SK-N-SH (cell line): ENCODE data around the gene VGLL4. TPM values are rescaled to one million over a fixed set of nuclear protein-coding genes. Genes with fewer than 3 reads are reported as not detected.

Experiments used
- CTCF ChIA-PET: fragments of 300-600, 350-600 bp; formaldehyde crosslinking; extraction: SDS; loops from one replicate; lab custom pipeline; 2021; lab: Yijun Ruan, JAX
- POLR2A ChIA-PET: fragments of 350-600 bp; sonication (Branson Sonifier 250); formaldehyde crosslinking; extraction: SDS; loops from one replicate; lab custom pipeline; 2020; ENCODE audit warnings: antibody characterized with exemption, inconsistent platforms; lab: Yijun Ruan, JAX
- DNase-seq: peaks from one replicate; pipeline ENCODE4 v3.0.0; 2012
- H2AFZ ChIP-seq: fragments of 200-600 bp; sonication (generic); 2 replicates; pipeline ENCODE4 v1.8.1; 2016; ENCODE audit warnings: antibody characterized with exemption, mild to moderate bottlenecking, low read depth
- H3F3A ChIP-seq: fragments of 200-600 bp; sonication (generic); replicated peaks from 2 replicates; pipeline ENCODE3; 2016; ENCODE audit warnings: antibody characterized with exemption, mild to moderate bottlenecking; ENCODE audit not compliant: insufficient read depth
- H3K27ac ChIP-seq, 2 experiments: fragments of 200-500 bp in 1 of 2; fragments of 200-600 bp in 1 of 2; sonication (Bioruptor generic) in 1 of 2; sonication (generic), shearing (Covaris generic) in 1 of 2; 2 replicates each; pipeline versions ENCODE4 v1.5.1 to v1.6.1; 2014 to 2016; ENCODE audit warnings: low read depth in 2 of 2, inconsistent platforms in 1 of 2, low read length in 1 of 2, mild to moderate bottlenecking in 1 of 2, mixed read lengths in 1 of 2
- H3K27me3 ChIP-seq: fragments of 200-600 bp; sonication (generic), shearing (Covaris generic); 2 replicates; pipeline ENCODE4 v1.6.1; 2016; ENCODE audit warnings: mixed run types; ENCODE audit not compliant: insufficient read depth
- H3K36me3 ChIP-seq, 2 experiments: fragments of 200-500 bp in 1 of 2; fragments of 200-600 bp in 1 of 2; sonication (Bioruptor generic) in 1 of 2; sonication (generic) in 1 of 2; replicated peaks in 1 of 2; 2 replicates each; pipeline versions ENCODE3 to v1.5.1; 2014 to 2016; ENCODE audit warnings: low read length in 1 of 2, mild to moderate bottlenecking in 1 of 2; ENCODE audit not compliant: insufficient read depth in 2 of 2, control insufficient read depth in 1 of 2
- H3K4me1 ChIP-seq, 2 experiments: fragments of 200-500 bp in 1 of 2; fragments of 200-600 bp in 1 of 2; sonication (Bioruptor generic) in 1 of 2; sonication (generic), shearing (Covaris generic) in 1 of 2; 2 replicates each; pipeline versions ENCODE4 v1.5.1 to v1.6.1; 2014 to 2016; ENCODE audit warnings: low read depth in 1 of 2, low read length in 1 of 2, mixed run types in 1 of 2; ENCODE audit not compliant: insufficient read depth in 2 of 2, control insufficient read depth in 1 of 2
- H3K4me2 ChIP-seq: fragments of 200-600 bp; sonication (generic), shearing (Covaris generic); 2 replicates; pipeline ENCODE4 v1.6.1; 2017; ENCODE audit warnings: mixed run types
- H3K4me3 ChIP-seq, 2 experiments: fragments of 200-500 bp in 1 of 2; fragments of 200-600 bp in 1 of 2; sonication (Bioruptor generic) in 1 of 2; sonication (generic), shearing (Covaris generic) in 1 of 2; 2 replicates each; pipeline versions ENCODE4 v1.5.1 to v1.8.1; 2014 to 2016; ENCODE audit warnings: low read depth in 2 of 2, inconsistent platforms in 1 of 2, low read length in 1 of 2, mild to moderate bottlenecking in 1 of 2, mixed read lengths in 1 of 2, moderate library complexity in 1 of 2
- H3K79me2 ChIP-seq: fragments of 200-600 bp; sonication (generic); 2 replicates; pipeline ENCODE4 v1.8.1; 2017; ENCODE audit warnings: mild to moderate bottlenecking; ENCODE audit not compliant: insufficient read depth
- H3K9ac ChIP-seq: fragments of 200-600 bp; sonication (generic); 2 replicates; pipeline ENCODE4 v1.6.1; 2017; ENCODE audit warnings: mixed run types
- H3K9me2 ChIP-seq: fragments of 200-600 bp; sonication (generic); 2 replicates; pipeline ENCODE4 v1.6.1; 2017; ENCODE audit warnings: mixed run types
- H3K9me3 ChIP-seq: fragments of 200-600 bp; sonication (generic); 2 replicates; pipeline ENCODE4 v1.6.1; 2017; ENCODE audit warnings: mixed run types, mild to moderate bottlenecking, moderate library complexity
- H4K20me1 ChIP-seq: fragments of 200-600 bp; sonication (generic); 2 replicates; pipeline ENCODE4 v1.6.1; 2017; ENCODE audit warnings: mild to moderate bottlenecking, mixed run types; ENCODE audit not compliant: insufficient read depth
- ELF1 ChIP-seq: IDR thresholded peaks from 2 replicates; pipeline ENCODE4 v1.4.0; 2012
- EZH2phosphoT487 ChIP-seq: fragments of 200-600 bp; sonication (generic); IDR thresholded peaks from 2 replicates; pipeline ENCODE4 v1.6.1; 2017; ENCODE audit warnings: low read depth, mixed run types, mild to moderate bottlenecking, antibody characterized with exemption, moderate library complexity, borderline replicate concordance
- FOSL2 ChIP-seq: IDR thresholded peaks from 2 replicates; pipeline ENCODE4 v1.4.0; 2012; ENCODE audit warnings: low read depth, mild to moderate bottlenecking, moderate library complexity, borderline replicate concordance
- FOXJ3 ChIP-seq: sonication (generic); formaldehyde crosslinking; IDR thresholded peaks from 2 replicates; pipeline ENCODE4 v1.5.1; 2020; ENCODE audit warnings: mild to moderate bottlenecking, missing genetic modification reagents
- JUND ChIP-seq: IDR thresholded peaks from 2 replicates; pipeline ENCODE4 v1.4.0; 2012
- RAD21 ChIP-seq: IDR thresholded peaks from 2 replicates; pipeline ENCODE4 v1.6.1; 2012; ENCODE audit warnings: mild to moderate bottlenecking, low read length
- RCOR1 ChIP-seq: fragments of 150-350 bp; IDR thresholded peaks from 2 replicates; pipeline ENCODE4 v1.6.1; 2017; ENCODE audit warnings: antibody characterized with exemption, low read length
- SIN3A ChIP-seq: IDR thresholded peaks from 2 replicates; pipeline ENCODE4 v1.6.1; 2012; ENCODE audit warnings: low read depth, mild to moderate bottlenecking, low read length, moderate library complexity, borderline replicate concordance
- SMC3 ChIP-seq: IDR thresholded peaks from 2 replicates; pipeline ENCODE4 v1.6.1; 2012; ENCODE audit warnings: low read depth, low read length, improper control_type of control experiment
- TAF1 ChIP-seq: IDR thresholded peaks from 2 replicates; pipeline ENCODE4 v1.6.1; 2012; ENCODE audit warnings: low read depth, mild to moderate bottlenecking, low read length, moderate library complexity, borderline replicate concordance
- TCF12 ChIP-seq: IDR thresholded peaks from 2 replicates; pipeline ENCODE4 v1.4.0; 2012
- WGBS: methylation state at CpG from one replicate; pipeline ENCODE4 v1.1.6; 2017; ENCODE audit warnings: low lambda C conversion rate; 5-methylcytosine and 5-hydroxymethylcytosine counted together
- polyA plus RNA-seq, 3 experiments: library from polyadenylated mRNA; depleted of rRNA; stranded (reverse); fragments of >200 nt; gene quantifications; 2 replicates each; pipeline ENCODE4 v1.2.3, GENCODE V29; 2012
- TF ChIP-seq, protein P1 (sequence below): fragments of 150-350 bp; IDR thresholded peaks from 2 replicates; pipeline ENCODE4 v1.6.1; 2017; ENCODE audit warnings: antibody characterized with exemption, low read length, low read depth, borderline replicate concordance
- TF ChIP-seq, protein P2 (sequence below): IDR thresholded peaks from 2 replicates; pipeline ENCODE4 v1.4.0; 2012; ENCODE audit warnings: low read depth, borderline replicate concordance
- TF ChIP-seq, protein P3 (sequence below): IDR thresholded peaks from 2 replicates; pipeline ENCODE4 v1.6.1; 2012; ENCODE audit warnings: mild to moderate bottlenecking, low read depth, low read length, moderate library complexity
- TF ChIP-seq, protein P4 (sequence below): fragments of 150-350 bp; IDR thresholded peaks from 2 replicates; pipeline ENCODE4 v1.6.1; 2016; ENCODE audit warnings: mild to moderate bottlenecking, low read depth, low read length

VGLL4 gene
- polyA plus RNA-seq, 1 of the 3 experiments (the other 2 are of a cell fraction) = 48.9 TPM

DNA sequence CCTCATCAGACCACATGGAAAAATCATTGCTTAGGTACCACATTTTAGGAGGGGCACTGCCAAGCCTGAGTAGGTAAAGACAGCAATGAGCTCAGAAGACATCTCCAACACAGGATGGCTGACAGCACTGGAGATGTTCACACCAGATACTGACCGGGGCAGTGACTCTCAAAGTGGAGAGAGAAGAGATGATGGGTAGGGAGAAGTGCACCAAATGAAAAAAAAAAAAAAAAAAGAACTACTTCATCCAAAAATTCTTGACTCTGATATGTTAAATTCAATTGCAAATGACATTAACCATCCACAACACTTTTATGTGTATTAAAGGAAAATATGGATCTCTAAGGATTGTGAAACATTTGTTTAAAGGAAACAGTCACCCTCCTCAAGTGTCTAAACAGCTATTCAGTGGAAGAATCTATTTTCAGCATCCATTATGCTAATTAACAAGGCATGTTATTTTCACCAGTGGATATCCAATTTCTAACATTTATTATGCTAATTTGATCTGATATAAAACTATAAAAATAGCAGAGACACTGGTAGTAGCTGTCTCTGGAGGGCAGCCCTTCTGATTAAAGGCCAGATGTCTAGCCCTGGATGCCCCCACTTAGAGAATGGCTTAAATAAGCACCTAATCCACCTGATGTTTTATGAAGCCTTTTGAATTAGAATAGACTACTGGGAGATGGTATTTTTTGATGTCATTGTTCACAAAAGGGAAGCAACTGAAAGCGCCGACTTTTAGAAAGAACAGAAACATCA is 48.2 kb upstream of the VGLL4 start:
- H3K9me2 ChIP-seq = no peaks in the 10 kb centered on the region
- H3F3A ChIP-seq = peaks cover 4% of the 10 kb centered on the region
- ChIA-PET CTCF (interaction anchor here (1.2 kb wide), 2 partner anchors 8 to 9 kb away, joined by 3 read pairs; no protein-coding TSS in a partner anchor), POLR2A (interaction anchor here (0.7 kb wide), 1 partner anchor 155 kb away, joined by 3 read pairs; the partner anchor contains the start of gene TAMM41)
- H3K27ac ChIP-seq = no peak overlapping the region
- H3K9ac ChIP-seq = no peak overlapping the region
- H4K20me1 ChIP-seq = peaks cover 4% of the 10 kb centered on the region; the same call in 1 of the 2 replicates
- no peak overlapping the region for H2AFZ ChIP-seq
- H3K79me2 ChIP-seq = peaks cover 18% of the 10 kb centered on the region; the same call in 1 of the 2 replicates
- peak; percentile 46 for DNase-seq
- WGBS = 84% methylated on average over 3 of the region's 3 CpGs
- H3K36me3 ChIP-seq = peaks cover 0 to 10% of the 10 kb centered on the region in 2 experiments
- no peak overlapping the region for H3K4me3 ChIP-seq
- no peaks in the 10 kb centered on the region for H3K9me3 ChIP-seq
- no peaks in the 10 kb centered on the region for H3K27me3 ChIP-seq
- no peak overlapping the region for H3K4me2 ChIP-seq
- peaks cover 8 to 12% of the 10 kb centered on the region in 2 experiments; a peak in 3 of 4 replicates for H3K4me1 ChIP-seq
- TF ChIP-seq FOSL2 = no peak
- TF ChIP-seq SIN3A = no peak
- TF ChIP-seq, protein P1, sequence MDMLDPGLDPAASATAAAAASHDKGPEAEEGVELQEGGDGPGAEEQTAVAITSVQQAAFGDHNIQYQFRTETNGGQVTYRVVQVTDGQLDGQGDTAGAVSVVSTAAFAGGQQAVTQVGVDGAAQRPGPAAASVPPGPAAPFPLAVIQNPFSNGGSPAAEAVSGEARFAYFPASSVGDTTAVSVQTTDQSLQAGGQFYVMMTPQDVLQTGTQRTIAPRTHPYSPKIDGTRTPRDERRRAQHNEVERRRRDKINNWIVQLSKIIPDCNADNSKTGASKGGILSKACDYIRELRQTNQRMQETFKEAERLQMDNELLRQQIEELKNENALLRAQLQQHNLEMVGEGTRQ = no peak
- TF ChIP-seq SMC3 = no peak
- no peak for TF ChIP-seq ELF1
- no peak for TF ChIP-seq RCOR1
- TF ChIP-seq JUND = no peak
- TF ChIP-seq, protein P2, sequence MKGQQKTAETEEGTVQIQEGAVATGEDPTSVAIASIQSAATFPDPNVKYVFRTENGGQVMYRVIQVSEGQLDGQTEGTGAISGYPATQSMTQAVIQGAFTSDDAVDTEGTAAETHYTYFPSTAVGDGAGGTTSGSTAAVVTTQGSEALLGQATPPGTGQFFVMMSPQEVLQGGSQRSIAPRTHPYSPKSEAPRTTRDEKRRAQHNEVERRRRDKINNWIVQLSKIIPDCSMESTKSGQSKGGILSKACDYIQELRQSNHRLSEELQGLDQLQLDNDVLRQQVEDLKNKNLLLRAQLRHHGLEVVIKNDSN = no peak
- TF ChIP-seq, protein P3, sequence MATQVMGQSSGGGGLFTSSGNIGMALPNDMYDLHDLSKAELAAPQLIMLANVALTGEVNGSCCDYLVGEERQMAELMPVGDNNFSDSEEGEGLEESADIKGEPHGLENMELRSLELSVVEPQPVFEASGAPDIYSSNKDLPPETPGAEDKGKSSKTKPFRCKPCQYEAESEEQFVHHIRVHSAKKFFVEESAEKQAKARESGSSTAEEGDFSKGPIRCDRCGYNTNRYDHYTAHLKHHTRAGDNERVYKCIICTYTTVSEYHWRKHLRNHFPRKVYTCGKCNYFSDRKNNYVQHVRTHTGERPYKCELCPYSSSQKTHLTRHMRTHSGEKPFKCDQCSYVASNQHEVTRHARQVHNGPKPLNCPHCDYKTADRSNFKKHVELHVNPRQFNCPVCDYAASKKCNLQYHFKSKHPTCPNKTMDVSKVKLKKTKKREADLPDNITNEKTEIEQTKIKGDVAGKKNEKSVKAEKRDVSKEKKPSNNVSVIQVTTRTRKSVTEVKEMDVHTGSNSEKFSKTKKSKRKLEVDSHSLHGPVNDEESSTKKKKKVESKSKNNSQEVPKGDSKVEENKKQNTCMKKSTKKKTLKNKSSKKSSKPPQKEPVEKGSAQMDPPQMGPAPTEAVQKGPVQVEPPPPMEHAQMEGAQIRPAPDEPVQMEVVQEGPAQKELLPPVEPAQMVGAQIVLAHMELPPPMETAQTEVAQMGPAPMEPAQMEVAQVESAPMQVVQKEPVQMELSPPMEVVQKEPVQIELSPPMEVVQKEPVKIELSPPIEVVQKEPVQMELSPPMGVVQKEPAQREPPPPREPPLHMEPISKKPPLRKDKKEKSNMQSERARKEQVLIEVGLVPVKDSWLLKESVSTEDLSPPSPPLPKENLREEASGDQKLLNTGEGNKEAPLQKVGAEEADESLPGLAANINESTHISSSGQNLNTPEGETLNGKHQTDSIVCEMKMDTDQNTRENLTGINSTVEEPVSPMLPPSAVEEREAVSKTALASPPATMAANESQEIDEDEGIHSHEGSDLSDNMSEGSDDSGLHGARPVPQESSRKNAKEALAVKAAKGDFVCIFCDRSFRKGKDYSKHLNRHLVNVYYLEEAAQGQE = no peak
- TF ChIP-seq EZH2phosphoT487 = no peak
- TF ChIP-seq TAF1 = no peak
- no peak for TF ChIP-seq FOXJ3 (CRISPR knock-in tag)
- TF ChIP-seq TCF12 = no peak
- TF ChIP-seq, protein P4, sequence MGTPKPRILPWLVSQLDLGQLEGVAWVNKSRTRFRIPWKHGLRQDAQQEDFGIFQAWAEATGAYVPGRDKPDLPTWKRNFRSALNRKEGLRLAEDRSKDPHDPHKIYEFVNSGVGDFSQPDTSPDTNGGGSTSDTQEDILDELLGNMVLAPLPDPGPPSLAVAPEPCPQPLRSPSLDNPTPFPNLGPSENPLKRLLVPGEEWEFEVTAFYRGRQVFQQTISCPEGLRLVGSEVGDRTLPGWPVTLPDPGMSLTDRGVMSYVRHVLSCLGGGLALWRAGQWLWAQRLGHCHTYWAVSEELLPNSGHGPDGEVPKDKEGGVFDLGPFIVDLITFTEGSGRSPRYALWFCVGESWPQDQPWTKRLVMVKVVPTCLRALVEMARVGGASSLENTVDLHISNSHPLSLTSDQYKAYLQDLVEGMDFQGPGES = no peak
- no peak for TF ChIP-seq RAD21
